ENCODE measurements around the gene CEP44. TPM values are rescaled to one million over a fixed set of nuclear protein-coding genes. Genes with fewer than 3 reads are reported as not detected.
"Not testable (repeated sequence)": the region's sequence is repeated elsewhere in the genome, so short reads cannot be mapped to it uniquely, and the experiment has no call there.

Gene CEP44
- total RNA-seq, 1 donor from 2014 or later, result 14.1 TPM

- peak overlapping the region; percentile 13 for H3K27ac Mint-ChIP-seq (ENCODE audit: unreplicated experiment)
- TF ChIP-seq, protein P1, sequence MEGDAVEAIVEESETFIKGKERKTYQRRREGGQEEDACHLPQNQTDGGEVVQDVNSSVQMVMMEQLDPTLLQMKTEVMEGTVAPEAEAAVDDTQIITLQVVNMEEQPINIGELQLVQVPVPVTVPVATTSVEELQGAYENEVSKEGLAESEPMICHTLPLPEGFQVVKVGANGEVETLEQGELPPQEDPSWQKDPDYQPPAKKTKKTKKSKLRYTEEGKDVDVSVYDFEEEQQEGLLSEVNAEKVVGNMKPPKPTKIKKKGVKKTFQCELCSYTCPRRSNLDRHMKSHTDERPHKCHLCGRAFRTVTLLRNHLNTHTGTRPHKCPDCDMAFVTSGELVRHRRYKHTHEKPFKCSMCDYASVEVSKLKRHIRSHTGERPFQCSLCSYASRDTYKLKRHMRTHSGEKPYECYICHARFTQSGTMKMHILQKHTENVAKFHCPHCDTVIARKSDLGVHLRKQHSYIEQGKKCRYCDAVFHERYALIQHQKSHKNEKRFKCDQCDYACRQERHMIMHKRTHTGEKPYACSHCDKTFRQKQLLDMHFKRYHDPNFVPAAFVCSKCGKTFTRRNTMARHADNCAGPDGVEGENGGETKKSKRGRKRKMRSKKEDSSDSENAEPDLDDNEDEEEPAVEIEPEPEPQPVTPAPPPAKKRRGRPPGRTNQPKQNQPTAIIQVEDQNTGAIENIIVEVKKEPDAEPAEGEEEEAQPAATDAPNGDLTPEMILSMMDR (IDR thresholded peaks at IDR 0.05), result no peak
- no peak for DNase-seq (ENCODE audit: extremely low spot score, unreplicated experiment)
- no peaks in the 10 kb centered on the region for H3K27me3 Mint-ChIP-seq (ENCODE audit: unreplicated experiment)
- peaks cover 2% of the 10 kb centered on the region for H3K36me3 Mint-ChIP-seq (ENCODE audit: unreplicated experiment)
- peaks cover 13% of the 10 kb centered on the region for H3K4me1 Mint-ChIP-seq (ENCODE audit: unreplicated experiment)
- H3K9me3 Mint-ChIP-seq (ENCODE audit: unreplicated experiment), result no peaks in the 10 kb centered on the region
- H3K4me3 Mint-ChIP-seq (ENCODE audit: unreplicated experiment), result no peak overlapping the region
Observed at GRCh38 chr4:174256277-174256713, 27.4 kb upstream of the CEP44 start.

DNA sequence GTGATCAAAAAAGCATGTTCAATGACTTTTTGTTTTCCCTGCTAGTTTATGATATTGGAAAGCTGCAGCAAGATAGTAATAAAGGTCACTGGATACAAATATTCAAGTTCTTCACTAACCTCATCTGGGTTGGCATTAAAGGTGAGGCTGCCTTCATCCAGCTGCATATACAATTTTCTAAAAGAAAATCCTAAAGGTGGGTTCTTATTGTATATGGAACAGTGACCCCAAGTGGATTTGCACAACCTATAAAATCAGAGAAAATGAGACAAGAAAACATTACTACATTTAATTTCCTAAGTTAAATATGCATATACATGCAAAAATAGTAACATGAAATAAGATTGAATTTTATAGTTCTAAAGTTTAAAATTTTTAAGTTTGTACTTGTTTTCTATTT lies 24.1 kb upstream of the CEP44 start:
- TF ChIP-seq, protein P1 (IDR thresholded peaks at IDR 0.05), result no peak
- no peak overlapping the region for H3K4me3 Mint-ChIP-seq (ENCODE audit: unreplicated experiment)
- no peak for DNase-seq (ENCODE audit: extremely low spot score, unreplicated experiment)
- no peak overlapping the region for H3K27ac Mint-ChIP-seq (ENCODE audit: unreplicated experiment)
- H3K27me3 Mint-ChIP-seq (ENCODE audit: unreplicated experiment), result no peaks in the 10 kb centered on the region
- H3K4me1 Mint-ChIP-seq (ENCODE audit: unreplicated experiment), result peaks cover 13% of the 10 kb centered on the region
- no peaks in the 10 kb centered on the region for H3K9me3 Mint-ChIP-seq (ENCODE audit: unreplicated experiment)
- peaks cover 6% of the 10 kb centered on the region for H3K36me3 Mint-ChIP-seq (ENCODE audit: unreplicated experiment)

- Mint-ChIP-seq H3K4me3 (ENCODE audit: unreplicated experiment) (no peak overlapping the region), H3K27me3 (ENCODE audit: unreplicated experiment) (no peaks in the 10 kb centered on the region), H3K27ac (ENCODE audit: unreplicated experiment) (no peak overlapping the region), H3K36me3 (ENCODE audit: unreplicated experiment) (peaks cover 4% of the 10 kb centered on the region), H3K4me1 (ENCODE audit: unreplicated experiment) (peaks cover 13% of the 10 kb centered on the region), H3K9me3 (ENCODE audit: unreplicated experiment) (no peaks in the 10 kb centered on the region)
- no peak for DNase-seq (ENCODE audit: extremely low spot score, unreplicated experiment)
- TF ChIP-seq, protein P1 (IDR thresholded peaks at IDR 0.05), result no peak
Observed at GRCh38 chr4:174260099-174260498, 23.6 kb upstream of the CEP44 start.

- H3K9me3 Mint-ChIP-seq (ENCODE audit: unreplicated experiment); H3K36me3 Mint-ChIP-seq (ENCODE audit: unreplicated experiment); H3K27ac Mint-ChIP-seq (ENCODE audit: unreplicated experiment); H3K4me3 Mint-ChIP-seq (ENCODE audit: unreplicated experiment); DNase-seq (ENCODE audit: extremely low spot score, unreplicated experiment); H3K4me1 Mint-ChIP-seq (ENCODE audit: unreplicated experiment); H3K27me3 Mint-ChIP-seq (ENCODE audit: unreplicated experiment): not testable (repeated sequence)
Observed at GRCh38 chr4:174261432-174261831, 22.3 kb upstream of the CEP44 start.

- no peak for DNase-seq (ENCODE audit: extremely low spot score, unreplicated experiment)
- no peak overlapping the region for H3K27ac Mint-ChIP-seq (ENCODE audit: unreplicated experiment)
Observed at GRCh38 chr4:174262624-174263444, 20.9 kb upstream of the CEP44 start.

More at GRCh38 chr4:174262624-174263444, 20.9 kb upstream of the CEP44 start:
- TF ChIP-seq, protein P1 (IDR thresholded peaks at IDR 0.05), result no peak
- Mint-ChIP-seq H3K36me3 (ENCODE audit: unreplicated experiment) (peaks cover 4% of the 10 kb centered on the region), H3K27me3 (ENCODE audit: unreplicated experiment) (no peaks in the 10 kb centered on the region), H3K9me3 (ENCODE audit: unreplicated experiment) (no peaks in the 10 kb centered on the region), H3K4me3 (ENCODE audit: unreplicated experiment) (no peak overlapping the region), H3K4me1 (ENCODE audit: unreplicated experiment) (no peaks in the 10 kb centered on the region)
